ENCODE results near the gene RCAN2.

- TF ChIP-seq POLR2A (IDR thresholded peaks at IDR 0.05) (no peak), CTCF (IDR thresholded peaks at IDR 0.05) (no peak)
These were observed 26.0 kb upstream of the RCAN2 start for GRCh38 chr6:46517202-46517601.

Measured in heart left ventricle (tissue), 13 donors.